Islet precursor cell (in vitro differentiated cells): Measurements from ENCODE around the gene LETM1.

Source experiments
- DNase-seq: peaks from one replicate; pipeline ENCODE4 v3.0.0-alpha.2; 2018

Gene LETM1

DNA sequence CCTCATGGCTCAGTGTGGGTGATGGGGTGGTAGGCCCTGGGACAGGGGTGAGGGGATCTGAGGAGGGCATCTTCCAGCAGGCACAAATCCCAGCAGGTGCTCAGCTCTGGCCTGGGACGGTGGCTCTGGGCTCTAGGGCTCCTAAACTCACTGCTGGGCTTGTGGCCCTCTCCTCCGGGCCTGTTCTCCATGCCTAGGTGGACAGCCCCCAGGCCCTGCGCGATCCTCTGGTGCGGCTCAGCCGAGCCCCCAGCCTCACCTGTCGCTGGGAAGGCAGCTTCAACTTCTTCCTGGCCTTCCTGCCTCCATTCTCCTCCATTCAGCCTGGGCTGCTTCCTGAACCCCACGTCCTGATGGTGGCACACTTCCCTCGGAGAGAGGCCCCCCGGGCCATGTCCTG is 82.2 kb downstream of the LETM1 start:
- no peak for DNase-seq

DNA sequence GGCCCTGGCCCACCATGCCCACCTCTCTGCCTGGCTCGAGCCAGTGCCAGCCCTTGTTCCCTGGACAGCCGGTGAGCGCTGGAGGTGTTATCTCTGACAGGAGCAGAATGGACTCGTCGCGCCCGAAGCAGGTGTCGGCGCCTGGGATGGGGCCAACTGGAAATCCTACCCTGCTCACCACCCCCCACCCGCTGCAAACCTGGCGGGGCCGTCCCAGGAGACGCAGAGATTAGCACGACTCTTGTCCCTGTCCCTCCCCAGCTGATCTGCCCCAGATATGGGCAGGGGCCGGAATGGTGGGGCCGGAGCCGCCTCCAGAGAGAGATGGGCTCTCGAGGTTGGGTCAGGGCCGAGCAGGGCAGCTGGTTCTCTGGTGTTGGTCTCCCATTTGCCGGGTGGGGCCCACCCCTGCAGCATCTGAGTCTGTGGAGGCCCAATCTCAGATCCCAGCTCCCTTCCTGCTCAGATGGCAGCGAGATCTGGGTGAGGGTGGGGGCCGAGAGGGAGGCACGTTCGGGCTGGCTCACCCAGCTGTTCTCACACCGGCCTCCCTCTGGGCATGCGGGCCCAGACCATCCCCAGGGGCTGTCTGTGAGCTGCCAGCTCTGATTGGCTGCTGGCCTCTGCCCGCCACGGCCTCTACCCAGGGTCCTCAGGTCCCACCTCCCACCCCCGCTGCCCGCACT is 83.0 kb downstream of the LETM1 start:
- no peak for DNase-seq

DNA sequence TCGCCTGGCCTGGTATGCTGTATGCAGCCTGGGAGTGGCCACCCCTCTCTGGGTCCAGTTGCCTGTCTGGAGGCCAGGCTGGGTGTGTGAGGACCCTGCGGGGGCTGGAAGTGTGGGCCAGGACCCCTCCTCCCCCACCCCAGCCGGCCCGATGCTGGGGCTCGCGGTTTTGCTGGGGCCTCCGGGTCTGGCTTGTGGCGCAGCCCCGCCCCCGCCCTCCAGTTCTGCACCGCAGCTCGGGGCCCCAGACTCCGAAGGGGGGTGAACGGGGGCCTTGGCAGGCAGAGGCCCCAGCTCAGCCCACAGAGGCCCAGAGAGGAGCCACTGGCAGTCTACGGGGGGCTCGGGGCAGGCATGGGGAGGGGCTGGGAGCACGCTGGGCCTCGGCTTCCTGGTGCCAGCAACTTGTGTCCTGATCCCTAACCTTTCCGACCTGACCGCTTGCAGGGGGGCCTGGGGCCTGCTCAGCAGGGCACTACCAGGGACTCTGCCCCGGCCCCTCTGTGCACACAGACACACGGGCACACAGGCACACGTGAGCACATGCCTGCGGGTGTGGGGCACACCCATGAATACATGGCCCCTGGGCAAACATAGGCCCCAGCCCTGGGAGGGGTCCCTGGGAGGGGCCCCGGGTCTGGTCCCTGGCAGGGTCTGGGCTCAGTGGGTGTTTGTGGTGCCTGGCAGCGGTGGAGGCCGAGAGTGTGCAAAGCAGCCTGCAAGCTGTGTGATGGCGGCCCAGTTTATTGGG is 84.2 kb downstream of the LETM1 start:
- DNase-seq = no peak

DNA sequence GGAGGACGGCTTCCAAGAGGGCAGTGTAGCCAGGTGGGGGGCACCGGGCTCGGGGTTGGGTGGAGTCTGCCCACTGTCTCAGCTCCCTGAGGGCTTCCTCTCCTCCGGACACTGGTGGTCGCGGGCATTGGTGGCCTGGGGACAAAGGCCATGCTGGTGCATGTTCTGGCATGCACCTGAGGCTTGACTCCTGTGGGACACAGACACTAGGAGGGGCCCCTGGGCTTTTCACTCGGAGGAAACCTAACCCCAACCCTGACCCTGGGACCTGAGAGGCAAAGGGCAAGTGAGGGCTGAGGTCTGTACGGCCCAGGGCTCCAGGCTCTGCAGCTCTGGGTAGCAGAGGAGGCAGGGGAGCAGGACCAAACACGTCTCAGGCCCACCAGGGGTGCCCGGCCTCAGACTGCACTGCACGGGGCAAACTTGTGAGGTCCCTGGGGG is 85.1 kb downstream of the LETM1 start:
- no peak for DNase-seq

DNA sequence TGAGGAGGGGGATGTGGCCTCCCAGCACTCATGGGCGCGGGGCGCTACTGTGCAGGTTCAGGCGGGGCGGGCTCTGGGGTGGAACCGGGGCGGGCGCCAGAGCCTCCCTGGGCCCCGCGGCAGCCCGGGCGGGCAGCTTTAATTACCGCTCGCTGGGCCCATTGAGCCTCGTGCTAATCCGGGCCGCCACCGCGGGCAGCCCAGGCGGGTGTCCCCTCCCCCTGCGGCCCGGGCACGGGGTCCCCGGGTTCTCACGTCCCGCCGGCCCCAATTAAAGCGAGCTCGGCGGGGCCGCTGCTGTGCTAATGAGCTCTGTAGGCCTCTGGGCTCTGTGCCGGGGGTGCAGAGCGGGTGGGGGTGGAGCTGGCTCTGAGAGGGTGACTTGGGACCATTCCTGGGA is 85.7 kb downstream of the LETM1 start:
- no peak for DNase-seq

DNA sequence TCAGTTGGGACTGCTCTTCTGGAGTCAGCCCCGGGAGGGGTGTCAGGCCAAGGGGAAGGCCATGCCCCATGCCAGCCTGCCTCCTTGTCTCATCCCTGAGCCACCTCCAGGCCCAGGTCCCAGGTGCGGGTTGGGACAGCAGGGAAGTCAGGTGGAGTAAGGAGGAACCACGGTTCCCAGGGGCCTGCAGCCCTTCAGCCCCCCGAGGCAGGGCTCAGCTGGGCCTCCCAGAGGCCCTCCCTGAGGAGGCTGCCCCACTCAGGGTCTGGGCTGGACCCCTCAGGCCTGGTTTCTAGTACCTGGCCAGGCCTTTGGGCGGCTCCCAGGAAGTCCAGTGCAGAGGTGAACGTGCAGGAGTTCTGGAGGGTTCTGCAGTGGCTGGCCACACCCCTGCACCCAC is 86.3 kb downstream of the LETM1 start:
- DNase-seq = no peak

DNA sequence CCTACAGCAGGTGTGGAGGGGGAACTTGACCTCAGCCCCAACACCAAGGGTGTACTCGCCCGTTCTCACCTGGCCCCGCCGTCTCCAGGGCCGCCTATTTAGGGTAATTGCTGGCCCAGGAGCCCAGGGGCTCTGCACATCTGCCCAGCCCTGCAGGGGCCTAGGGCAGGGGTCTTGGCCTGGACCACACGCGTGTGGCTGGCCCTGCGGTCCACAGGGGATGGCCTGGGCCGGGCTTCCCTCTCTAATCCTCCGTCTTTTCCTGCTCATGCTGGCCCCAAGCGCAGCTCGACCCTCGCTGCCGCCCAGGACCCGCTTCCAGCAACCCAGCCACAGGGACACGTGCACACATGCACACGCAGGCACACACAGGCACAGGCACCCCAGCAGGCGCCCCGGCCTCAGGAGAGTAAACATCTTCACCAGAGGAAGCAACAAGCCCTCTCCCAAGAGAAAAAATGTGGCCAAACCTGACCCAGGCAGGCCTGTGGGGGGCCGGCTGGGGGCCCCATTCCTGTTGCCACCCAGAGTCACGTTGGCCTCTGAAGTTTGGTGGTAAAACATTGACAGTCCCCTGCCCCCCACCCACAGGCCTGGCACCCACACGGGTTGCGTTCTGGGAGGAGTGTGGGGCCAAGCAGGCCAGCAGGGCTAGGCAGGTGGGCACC is 87.5 kb downstream of the LETM1 start:
- DNase-seq = no peak

DNA sequence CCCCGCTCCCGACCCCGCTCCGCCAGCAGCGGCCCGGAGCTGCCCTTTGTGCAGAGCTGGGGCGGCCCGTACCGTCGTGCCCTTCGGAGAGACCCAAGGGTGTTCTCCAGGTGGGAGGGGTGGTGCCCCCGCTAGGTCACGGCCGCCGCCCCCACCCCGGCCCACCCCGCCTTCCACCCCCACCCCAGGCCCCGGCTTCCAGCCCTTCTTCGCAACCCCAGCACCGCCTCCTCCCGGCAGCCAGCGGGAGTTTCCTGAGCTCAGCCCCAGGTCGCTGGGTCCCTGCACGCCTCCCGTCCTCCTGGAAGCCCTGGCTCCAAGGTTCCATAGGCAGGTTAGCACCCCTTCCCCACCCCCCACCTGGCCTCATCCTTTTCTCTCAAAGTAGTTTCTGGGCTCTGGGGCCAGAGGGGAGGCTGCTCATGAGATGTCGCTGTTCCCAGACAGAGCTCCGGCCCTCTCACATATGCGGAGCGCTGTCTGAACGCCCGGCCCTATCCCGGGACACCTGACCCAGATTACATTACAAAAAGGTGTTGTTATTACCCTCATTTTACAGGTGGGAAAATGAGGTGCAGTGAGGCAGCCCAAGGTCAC is 88.1 kb downstream of the LETM1 start:
- DNase-seq = peak; percentile 87

DNA sequence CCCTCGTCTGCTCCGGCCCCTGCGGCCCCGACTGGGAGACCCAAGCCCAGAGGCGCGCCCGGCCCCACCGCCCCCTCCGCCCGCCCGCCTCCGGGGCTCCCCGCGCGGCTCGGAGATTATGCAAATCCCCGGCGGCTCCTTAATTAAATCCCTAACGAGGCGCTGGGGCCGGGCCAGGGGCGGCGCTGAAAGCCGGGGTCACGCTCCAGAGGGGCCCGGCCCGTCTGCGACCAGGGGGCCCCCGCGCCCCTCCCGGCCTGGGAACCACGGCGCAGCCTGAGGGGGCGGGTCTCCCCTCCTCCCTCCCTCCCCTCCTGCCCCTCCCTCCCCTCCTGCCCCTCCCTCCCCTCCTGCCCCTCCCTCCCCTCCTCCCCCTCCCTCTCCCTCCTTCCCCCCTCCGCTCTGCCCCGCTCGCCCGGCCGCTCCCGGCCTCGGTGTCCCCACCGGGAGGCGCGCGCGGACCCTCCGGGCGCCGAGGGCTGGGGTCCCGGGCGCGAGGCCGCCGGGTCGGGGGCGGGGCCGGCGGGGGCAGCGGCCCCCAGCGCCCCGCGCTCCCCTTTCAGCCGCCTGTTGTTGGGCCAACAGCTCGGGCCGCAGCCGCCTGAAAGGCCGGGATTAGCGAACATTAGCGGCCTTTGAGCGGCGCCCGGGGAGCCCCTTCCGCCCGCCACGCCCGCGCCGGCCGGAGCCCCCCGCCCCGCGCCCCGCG is 88.7 kb downstream of the LETM1 start:
- peak; percentile 79 for DNase-seq

DNA sequence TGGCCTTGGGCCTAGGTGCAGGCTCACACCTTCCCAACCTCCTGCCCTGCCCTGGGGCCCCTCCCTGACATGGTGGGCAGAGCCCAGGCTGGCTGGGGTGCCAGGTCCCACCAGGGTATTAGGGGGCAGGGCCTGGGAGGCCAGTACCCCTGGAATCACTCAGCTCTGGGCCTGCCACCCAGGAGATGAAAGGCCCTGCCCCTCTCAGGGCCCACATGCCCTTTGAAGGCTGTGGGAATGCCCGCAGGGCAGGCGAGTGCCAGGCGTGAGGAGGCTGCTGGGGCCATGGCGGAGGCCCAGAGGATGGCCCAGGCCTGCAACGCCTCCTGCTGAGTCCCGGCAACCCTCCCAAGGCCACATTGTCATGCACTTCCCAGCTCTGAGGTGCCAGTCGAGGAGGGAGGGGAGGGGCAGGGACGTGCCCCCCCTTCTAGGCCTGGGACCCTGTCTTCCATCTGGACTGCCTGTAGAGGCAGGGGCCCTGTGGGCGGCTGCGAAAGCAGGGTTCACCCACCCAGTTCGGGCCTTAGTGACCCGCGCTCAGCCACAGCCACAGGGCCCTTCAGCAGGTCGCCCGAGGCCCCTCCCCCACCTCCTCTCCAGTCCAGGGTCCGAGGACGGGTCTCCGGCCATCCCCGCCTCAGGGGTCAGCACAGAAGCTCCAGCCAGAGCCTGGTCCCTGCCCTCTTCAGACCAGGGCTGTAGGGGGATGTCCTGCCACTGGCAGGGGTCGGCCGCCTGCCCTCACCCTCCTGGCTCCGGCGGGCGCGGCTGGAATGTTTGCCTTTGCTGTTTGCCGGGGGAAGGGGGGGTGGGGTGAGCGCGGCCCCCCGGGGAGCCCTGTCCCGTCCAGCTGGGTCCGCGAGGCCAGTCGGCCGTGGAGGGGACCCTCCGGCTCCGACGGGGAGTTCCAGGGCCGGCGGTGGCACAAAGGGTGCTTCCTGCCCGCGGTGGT is 89.6 kb downstream of the LETM1 start:
- peak; percentile 82 for DNase-seq

DNA sequence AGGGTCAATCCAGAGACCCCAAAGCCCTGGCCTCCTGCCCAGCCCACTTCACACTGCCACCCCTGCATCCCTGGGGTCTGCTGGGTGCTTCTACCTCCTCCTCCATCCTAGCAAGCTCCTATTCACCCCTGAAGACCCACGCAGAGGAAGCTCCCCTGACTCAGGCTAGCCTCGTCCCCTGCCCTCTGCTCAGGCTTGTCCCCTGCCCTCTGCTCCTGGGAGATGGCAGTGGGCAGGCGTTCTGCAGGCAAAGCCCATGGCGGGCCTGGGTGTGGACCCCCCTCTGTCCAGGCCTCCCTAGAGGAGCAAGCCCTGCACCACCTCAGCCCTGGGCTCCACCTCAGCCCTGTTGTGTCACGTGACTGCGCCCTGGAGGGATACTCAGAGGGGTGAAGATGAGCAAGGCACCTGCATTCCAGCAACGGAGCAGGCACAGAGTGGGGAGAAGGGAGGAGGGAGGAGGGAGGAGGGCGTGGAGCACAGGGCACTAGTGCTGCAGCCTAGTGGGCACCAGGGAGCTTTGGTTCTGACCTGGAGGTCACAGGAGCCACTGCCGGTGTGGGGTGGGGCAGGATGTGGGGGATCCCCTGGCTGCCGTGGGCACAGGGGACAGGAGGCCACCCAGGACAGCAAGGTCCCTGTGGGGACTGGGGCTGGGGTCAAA is 90.4 kb downstream of the LETM1 start:
- peak; percentile 79 for DNase-seq

DNA sequence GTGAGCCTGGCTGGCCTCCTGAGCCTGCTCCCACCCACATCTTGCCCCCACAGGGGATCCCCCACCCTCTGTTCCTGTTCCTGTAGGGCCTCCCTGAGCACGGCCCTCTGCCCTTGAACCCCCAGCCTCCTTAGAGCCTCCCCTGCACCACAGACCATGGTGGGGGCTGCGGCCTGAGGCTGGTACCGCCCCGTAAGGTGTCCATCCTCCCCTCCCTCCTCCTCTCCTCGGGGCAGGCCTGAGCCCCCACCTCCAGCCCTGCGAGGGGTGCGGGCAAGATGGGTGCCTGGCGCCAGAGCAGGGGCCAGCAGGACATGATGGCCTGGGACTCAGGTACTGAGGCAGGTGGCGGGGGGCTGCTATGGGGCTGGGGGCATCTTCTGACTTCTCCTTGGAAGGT is 91.3 kb downstream of the LETM1 start:
- no peak for DNase-seq

DNA sequence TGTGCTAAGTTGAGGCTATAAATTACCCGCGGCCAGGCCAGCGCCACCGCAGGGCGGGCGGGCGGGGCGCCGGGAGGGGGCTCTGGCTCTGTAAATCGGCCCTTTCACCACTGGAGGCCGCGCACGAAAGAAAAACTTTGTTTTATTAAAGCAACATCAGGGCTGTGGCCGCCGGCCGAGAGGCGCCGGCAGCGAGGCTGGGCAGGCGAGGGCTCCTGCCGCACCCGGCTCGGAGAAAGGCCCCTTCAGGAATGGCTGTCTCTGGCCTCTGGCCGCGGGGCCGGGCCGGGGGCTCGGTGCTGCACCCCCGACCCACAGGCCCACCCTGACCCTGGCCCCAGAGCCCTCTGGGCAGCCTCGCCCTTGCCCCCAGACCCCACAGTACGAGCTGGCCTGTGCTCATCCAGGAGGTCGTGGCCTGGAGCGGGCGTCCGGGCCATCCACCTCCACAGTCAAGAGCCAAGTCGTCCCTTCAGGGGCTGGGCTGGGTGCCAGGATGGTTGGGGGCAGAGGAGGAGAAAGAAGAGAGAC is 92.3 kb downstream of the LETM1 start:
- peak; percentile 81 for DNase-seq

DNA sequence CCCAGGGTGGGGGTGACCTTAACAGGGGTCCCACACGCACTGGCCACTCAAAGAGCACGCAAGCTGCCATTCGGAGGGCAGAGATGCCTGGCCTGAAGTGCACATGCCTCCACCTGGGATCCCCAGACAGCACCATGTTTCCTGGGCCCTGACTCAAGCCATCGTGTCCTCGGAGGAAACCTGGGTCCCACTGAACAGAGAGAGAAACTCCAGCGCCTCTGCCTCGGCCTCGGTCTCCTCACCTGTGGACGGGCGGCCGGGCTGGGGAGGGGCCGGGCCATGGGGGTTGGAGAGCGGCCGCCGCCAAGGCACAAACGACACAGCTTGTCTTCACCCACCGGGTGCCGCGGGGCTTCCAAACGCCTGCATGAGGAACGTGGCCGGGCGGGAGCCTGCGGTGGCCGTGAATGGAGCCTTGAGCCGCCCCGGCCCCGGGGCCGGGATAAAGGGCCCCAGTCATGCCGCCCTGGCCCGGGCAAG is 92.8 kb downstream of the LETM1 start:
- DNase-seq = no peak

DNA sequence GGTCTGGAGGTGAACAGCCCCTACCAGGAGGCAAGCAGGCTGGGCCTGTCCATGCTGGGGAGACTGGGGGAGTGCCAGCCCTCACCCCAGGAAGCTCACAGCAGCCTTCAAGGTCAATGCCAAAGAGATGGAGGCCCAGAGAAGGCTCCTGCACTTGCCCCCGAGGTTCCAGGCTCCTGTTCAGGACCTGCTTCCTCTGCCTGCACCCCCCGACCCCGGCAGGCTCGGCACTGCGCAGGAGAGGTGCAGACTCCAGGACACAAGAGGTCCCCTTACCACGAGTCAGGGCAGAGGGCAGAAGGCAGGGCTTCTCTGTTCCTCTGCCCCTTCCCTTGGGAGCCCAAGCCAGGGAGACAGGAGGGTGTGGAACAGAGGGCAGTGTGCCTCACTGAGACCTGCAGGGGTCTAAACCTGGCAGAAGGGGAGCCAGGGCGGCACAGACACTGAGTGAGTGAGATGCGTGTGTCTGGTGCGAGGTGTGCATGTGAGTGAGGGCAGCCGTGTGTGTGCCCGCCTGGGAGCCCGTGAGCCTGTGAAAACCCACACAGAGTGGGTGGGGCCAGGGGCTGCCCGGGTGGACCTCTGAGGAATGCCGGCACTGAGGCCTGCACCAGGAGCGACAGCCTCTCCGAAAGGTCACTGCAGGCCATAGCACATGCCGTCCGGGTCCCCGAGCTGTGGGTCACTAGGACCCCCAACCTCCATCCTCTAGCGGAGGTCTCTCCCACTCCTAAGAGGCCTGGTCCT is 93.5 kb downstream of the LETM1 start:
- DNase-seq = no peak
